ENCODE data around the gene NRXN3.

DNA sequence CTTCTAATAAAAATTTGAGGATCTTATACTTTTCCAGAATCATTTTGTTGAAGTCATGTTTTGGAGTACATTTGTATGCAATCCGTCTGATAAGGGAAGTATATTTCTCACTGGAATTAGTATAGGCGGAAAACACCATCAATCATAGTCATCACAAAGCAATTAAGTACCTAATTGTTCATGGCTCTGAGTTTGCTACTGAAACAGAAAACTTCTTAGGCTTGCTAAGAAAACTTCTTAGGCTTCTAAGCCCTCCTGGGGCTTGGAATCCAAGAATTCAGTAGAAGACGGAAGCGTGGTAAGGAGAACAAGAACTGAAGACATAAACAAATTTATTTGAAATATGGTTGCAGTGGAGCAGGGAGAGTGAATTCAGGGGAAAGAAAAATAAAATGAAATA is 1404.9 kb downstream of the NRXN3 start:
- no peak for TF ChIP-seq SMC3 (conservative IDR thresholded peaks at IDR 0.05; ENCODE audit: poor library complexity)
- TF ChIP-seq, protein P1, sequence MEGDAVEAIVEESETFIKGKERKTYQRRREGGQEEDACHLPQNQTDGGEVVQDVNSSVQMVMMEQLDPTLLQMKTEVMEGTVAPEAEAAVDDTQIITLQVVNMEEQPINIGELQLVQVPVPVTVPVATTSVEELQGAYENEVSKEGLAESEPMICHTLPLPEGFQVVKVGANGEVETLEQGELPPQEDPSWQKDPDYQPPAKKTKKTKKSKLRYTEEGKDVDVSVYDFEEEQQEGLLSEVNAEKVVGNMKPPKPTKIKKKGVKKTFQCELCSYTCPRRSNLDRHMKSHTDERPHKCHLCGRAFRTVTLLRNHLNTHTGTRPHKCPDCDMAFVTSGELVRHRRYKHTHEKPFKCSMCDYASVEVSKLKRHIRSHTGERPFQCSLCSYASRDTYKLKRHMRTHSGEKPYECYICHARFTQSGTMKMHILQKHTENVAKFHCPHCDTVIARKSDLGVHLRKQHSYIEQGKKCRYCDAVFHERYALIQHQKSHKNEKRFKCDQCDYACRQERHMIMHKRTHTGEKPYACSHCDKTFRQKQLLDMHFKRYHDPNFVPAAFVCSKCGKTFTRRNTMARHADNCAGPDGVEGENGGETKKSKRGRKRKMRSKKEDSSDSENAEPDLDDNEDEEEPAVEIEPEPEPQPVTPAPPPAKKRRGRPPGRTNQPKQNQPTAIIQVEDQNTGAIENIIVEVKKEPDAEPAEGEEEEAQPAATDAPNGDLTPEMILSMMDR (IDR thresholded peaks at IDR 0.05; ENCODE audit: poor library complexity, severe bottlenecking) = no peak
- no peak for TF ChIP-seq RAD21 (conservative IDR thresholded peaks at IDR 0.05)
- no peak for TF ChIP-seq TAF1 (IDR thresholded peaks at IDR 0.05; ENCODE audit: low read depth)
